Cardiac atrium fibroblast (primary cell): ENCODE measurements around the gene L3MBTL2. TPM values are rescaled to one million over a fixed set of nuclear protein-coding genes. Genes with fewer than 3 reads are reported as not detected.

Experiments
- total RNA-seq: library from RNA; depleted of rRNA; stranded (reverse); fragments of >200 nt; gene quantifications from 2 replicates; pipeline ENCODE4 v1.2.3, GENCODE V29; 2015

L3MBTL2 gene
- total RNA-seq, result 15.5 and 19.4 TPM in 2 replicates

DNA sequence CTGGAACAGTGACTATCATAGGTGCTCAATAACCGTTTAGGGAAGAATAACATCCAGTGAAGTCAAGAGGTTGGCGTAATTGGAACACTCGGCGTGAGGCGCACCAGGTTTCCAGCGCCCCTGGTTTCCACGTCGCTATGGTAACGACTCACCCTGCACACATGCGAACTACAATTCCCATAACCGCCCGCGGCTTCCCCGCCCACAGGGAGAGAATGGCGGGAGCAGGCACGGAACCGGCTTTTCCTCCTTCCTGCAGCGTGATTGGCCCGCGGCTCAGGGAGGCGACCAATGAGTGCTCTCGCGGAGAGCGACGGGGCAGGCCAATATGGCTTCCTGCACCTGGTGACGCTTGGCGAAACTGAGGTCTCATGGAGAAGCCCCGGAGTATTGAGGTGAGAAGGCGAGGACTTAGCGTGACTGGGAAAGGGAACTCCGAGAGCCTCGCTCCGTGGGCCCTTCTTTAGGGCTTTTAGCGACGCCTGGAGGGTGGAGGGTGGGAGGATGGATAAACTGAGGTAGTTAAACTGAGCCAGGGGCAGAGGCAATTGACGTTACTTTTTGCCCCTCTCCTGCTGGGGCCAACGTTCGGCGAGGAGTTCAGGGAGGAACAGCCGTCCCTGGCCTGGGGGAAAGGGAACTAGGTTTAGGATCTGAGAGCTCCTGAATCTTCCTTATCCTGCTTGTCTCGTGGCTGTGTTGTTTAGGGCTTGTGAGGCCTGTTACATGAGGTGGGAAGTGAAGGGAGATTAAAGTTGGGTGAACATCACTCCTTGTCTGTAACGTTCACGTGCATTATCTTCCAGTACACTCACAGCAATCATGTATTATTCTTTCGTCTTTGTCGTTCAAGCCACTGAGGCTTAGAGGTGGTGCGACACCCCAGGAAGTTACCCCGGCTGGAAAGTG lies at the start of gene L3MBTL2:
TSS of gene L3MBTL2 (plus strand) at position 321 of the 909 bp plus-strand sequence. CDS start at position 372, 51 bp downstream.

DNA sequence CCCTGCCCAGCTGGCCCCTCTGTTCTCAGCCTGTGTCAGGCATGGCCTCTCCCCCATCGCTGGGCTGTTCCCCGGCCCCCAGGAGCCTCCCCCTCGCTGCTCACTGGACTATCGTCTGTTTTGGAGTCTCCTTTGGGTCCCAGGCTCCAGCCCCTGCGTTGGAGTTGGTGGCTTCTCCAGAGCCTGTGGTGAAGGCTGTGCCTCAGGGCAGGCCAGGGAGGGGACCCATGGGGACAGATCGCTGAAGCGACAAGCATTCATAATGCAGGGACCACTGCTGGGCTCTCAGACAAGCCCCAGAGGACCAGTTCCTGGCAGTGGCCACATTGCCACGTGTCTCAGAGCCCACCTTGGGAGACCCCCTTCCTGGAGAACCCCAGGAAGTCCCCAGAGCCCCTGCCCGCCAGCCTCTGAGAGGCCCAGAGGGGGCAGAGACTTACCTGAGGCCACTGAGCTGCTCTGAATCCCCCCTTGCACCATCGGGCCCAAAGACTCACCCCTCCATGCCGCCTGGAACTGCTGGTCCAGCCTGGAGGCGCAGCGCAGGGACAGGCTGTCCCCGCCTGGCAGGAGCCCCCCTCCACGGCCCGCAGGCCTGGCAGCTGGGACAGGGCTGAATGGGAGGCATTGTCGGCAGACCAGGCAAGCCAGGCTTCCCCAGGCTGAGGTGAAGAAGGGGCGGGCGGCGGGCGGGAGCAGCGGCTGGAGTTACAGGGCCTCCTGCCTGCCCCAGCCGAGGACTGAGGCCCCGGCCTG lies 35.4 kb downstream of the L3MBTL2 start, which contains the start of gene CHADL:
TSS of gene CHADL (minus strand) at position 555 of the 756 bp plus-strand sequence. CDS start at position 505, 50 bp downstream.

Other genes starting within 250 kb of the L3MBTL2 start
- gene EP300, start 112.7 kb upstream of the L3MBTL2 start, total RNA-seq, result 27.2 and 47.3 TPM in 2 replicates
- gene CHADL, start 35.6 kb downstream of the L3MBTL2 start, total RNA-seq, result 0.16 and 0.18 TPM in 2 replicates
- 43.9 and 68.9 TPM in 2 replicates for gene RANGAP1, start 80.9 kb downstream of the L3MBTL2 start, total RNA-seq
- gene ZC3H7B, start 96.2 kb downstream of the L3MBTL2 start, total RNA-seq, result 41.9 and 60.9 TPM in 2 replicates
- 3.1 and 4.2 TPM in 2 replicates for gene TEF, start 176.6 kb downstream of the L3MBTL2 start, total RNA-seq
- gene TOB2, start 241.5 kb downstream of the L3MBTL2 start, total RNA-seq, result 21.8 and 33.2 TPM in 2 replicates